ENCODE results near the gene IQGAP2. TPM values are rescaled to one million over a fixed set of nuclear protein-coding genes. Genes with fewer than 3 reads are reported as not detected.

IQGAP2 gene
- total RNA-seq, 2 experiments from 2014 or later, result 37.7 to 39.1 TPM

GRCh38 chr5:76715486-76715735 lies 312.3 kb downstream of the IQGAP2 start:
- Mint-ChIP-seq H3K9me3 (no peaks in the 10 kb centered on the region), H3K4me1 (ENCODE audit: low read depth) (peaks cover 37% of the 10 kb centered on the region), H3K27me3 (peaks cover 42% of the 10 kb centered on the region), H3K36me3 (ENCODE audit: low read depth) (no peaks in the 10 kb centered on the region), H3K27ac (no peak overlapping the region), H3K4me3 (peak overlapping the region; percentile 73)
- TF ChIP-seq, protein P1, sequence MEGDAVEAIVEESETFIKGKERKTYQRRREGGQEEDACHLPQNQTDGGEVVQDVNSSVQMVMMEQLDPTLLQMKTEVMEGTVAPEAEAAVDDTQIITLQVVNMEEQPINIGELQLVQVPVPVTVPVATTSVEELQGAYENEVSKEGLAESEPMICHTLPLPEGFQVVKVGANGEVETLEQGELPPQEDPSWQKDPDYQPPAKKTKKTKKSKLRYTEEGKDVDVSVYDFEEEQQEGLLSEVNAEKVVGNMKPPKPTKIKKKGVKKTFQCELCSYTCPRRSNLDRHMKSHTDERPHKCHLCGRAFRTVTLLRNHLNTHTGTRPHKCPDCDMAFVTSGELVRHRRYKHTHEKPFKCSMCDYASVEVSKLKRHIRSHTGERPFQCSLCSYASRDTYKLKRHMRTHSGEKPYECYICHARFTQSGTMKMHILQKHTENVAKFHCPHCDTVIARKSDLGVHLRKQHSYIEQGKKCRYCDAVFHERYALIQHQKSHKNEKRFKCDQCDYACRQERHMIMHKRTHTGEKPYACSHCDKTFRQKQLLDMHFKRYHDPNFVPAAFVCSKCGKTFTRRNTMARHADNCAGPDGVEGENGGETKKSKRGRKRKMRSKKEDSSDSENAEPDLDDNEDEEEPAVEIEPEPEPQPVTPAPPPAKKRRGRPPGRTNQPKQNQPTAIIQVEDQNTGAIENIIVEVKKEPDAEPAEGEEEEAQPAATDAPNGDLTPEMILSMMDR (IDR thresholded peaks at IDR 0.05), result no peak
- intact Hi-C loops (cut with micrococcal nuclease), result no loop called here
- ChIA-PET POLR2A (interaction anchor here (1.1 kb wide), 1 partner anchor 24 kb away, joined by 4 read pairs; no protein-coding TSS in a partner anchor), CTCF (interaction anchor here (1.6 to 5.9 kb wide), 2 partner anchors 25 to 59 kb away, joined by 6 to 23 read pairs; no protein-coding TSS in a partner anchor)
- ATAC-seq (no peak), DNase-seq (no peak)

GRCh38 chr5:76715736-76716455 lies 312.8 kb downstream of the IQGAP2 start, which contains the start of gene F2R:
TSS of gene F2R (plus strand) at chr5:76716126. CDS start at chr5:76716308, 182 bp downstream.
- TF ChIP-seq, protein P1 (IDR thresholded peaks at IDR 0.05), result peak; percentile 83
- ATAC-seq (peak; percentile 81), DNase-seq (peak; percentile 58)
- peak within 1 kb of the TSS; percentile 73 for H3K4me3 Mint-ChIP-seq
- no peaks in the 10 kb centered on the region for H3K9me3 Mint-ChIP-seq
- intact Hi-C loops (cut with micrococcal nuclease), result no loop called here
- ChIA-PET CTCF (interaction anchor here (1.6 to 5.9 kb wide), 2 partner anchors 24 to 59 kb away, joined by 6 to 23 read pairs; no protein-coding TSS in a partner anchor), POLR2A (interaction anchor here (1.1 kb wide), 1 partner anchor 24 kb away, joined by 4 read pairs; no protein-coding TSS in a partner anchor)
- H3K4me1 Mint-ChIP-seq (ENCODE audit: low read depth), result peaks cover 32% of the 10 kb centered on the region
- H3K27ac Mint-ChIP-seq, result peak within 1 kb of the TSS; percentile 46
- no peaks in the 10 kb centered on the region for H3K36me3 Mint-ChIP-seq (ENCODE audit: low read depth)
- peaks cover 42% of the 10 kb centered on the region for H3K27me3 Mint-ChIP-seq

- Mint-ChIP-seq H3K9me3 (no peaks in the 10 kb centered on the region), H3K4me1 (ENCODE audit: low read depth) (peaks cover 25% of the 10 kb centered on the region), H3K27ac (no peak overlapping the region), H3K27me3 (peaks cover 42% of the 10 kb centered on the region), H3K4me3 (peak overlapping the region; percentile 73), H3K36me3 (ENCODE audit: low read depth) (no peaks in the 10 kb centered on the region)
- DNase-seq, result peak; percentile 42
- TF ChIP-seq, protein P1 (IDR thresholded peaks at IDR 0.05), result no peak
- CTCF ChIA-PET, result interaction anchor here (1.0 to 5.9 kb wide), 4 partner anchors 9 to 115 kb away, joined by 3 to 23 read pairs (median 4); no protein-coding TSS in a partner anchor
- no peak for ATAC-seq
- intact Hi-C loops (cut with micrococcal nuclease), result no loop called here
- POLR2A ChIA-PET, result interaction anchor here (0.6 to 1.6 kb wide), 2 partner anchors 23 to 133 kb away, joined by 3 to 4 read pairs; no protein-coding TSS in a partner anchor
Measured at GRCh38 chr5:76716456-76717157, 313.5 kb downstream of the IQGAP2 start.

DNA sequence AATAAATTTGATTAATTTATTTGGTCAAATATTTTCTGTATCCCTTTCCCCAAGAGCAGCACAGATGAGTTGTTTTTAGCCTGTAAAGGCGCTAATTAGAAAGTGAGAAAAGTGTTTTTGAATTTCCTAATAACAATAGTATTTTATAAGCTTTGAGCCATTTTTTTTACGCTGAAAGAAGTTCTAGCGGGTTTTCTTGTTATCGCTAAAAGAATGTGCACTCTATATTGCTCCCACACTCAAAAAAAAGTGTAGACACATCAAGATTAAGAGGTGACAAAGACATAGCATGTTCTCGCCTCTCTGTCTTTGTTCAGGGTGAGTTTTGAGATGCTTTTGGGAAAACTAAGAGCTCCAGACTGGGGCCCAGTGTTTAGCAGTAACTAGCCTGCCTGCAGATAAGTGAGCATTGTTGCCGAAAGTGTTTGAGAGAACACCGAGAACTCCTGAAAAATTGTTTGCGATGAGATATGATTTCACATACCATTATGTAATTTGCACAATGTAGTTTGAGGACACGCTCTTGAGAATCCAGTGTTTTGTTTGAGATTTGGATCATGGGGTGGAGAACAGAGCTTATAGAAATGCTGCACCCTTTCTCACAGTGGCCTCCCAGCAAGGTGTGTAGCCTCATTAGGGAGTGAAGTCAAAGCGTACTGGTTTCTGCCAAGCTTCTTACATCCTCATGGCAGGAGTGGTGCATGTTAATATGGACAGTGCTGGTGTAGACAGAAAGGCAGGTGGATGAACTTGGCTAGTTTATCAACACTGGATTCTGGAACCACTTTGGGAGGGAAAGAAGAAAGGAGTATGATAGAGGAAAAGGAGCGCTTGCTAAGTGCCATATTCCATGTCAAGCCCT lies 314.4 kb downstream of the IQGAP2 start:
- Mint-ChIP-seq H3K4me3 (peak overlapping the region; percentile 73), H3K9me3 (no peaks in the 10 kb centered on the region), H3K4me1 (ENCODE audit: low read depth) (peaks cover 24% of the 10 kb centered on the region), H3K27ac (no peak overlapping the region), H3K27me3 (peaks cover 42% of the 10 kb centered on the region), H3K36me3 (ENCODE audit: low read depth) (no peaks in the 10 kb centered on the region)
- CTCF ChIA-PET, result interaction anchor here (1.0 to 5.9 kb wide), 4 partner anchors 8 to 116 kb away, joined by 3 to 23 read pairs (median 8); no protein-coding TSS in a partner anchor
- TF ChIP-seq, protein P1 (IDR thresholded peaks at IDR 0.05), result no peak
- ATAC-seq (no peak), DNase-seq (no peak)
- intact Hi-C loops (cut with micrococcal nuclease), result no loop called here
- POLR2A ChIA-PET, result interaction anchor here (0.6 to 1.6 kb wide), 2 partner anchors 22 to 134 kb away, joined by 3 to 4 read pairs; no protein-coding TSS in a partner anchor
